Globus pallidus (tissue), 1 donor: ENCODE data around the gene TCP1.
"Not testable (repeated sequence)": the region's sequence is repeated elsewhere in the genome, so short reads cannot be mapped to it uniquely, and the experiment has no call there.

Experiments
- DNase-seq: peaks from one replicate; pipeline ENCODE4 v3.0.0-alpha.2; 2015; ENCODE audit warnings: low spot score

The TCP1 gene

GRCh38 chr6:159739341-159739740 is 50.1 kb downstream of the TCP1 start:
- DNase-seq: no peak

GRCh38 chr6:159736908-159737307 is 52.5 kb downstream of the TCP1 start:
- no peak for DNase-seq

GRCh38 chr6:159733395-159733794 is 56.0 kb downstream of the TCP1 start:
- DNase-seq: not testable (repeated sequence)

GRCh38 chr6:159732550-159732949 is 56.9 kb downstream of the TCP1 start:
- not testable (repeated sequence) for DNase-seq

DNA sequence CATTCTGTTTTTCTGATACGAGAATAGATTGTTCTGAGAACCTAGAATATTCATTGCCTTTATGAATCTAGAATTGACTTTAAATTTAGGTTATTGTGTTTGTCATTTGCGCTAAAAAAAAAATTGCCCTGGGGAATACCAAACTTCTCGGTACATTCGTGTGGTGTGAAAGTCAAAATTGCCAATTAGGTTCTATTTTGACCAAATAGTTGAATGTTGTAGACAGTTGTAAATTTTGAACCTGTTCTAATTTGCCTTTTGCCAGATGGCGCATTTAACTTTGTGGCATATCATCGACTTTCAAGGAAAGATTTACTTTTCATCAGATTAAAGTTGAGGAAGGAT is 59.1 kb downstream of the TCP1 start:
- DNase-seq: no peak

- no peak for DNase-seq
Observed at GRCh38 chr6:159729598-159730331, 59.6 kb downstream of the TCP1 start.

DNA sequence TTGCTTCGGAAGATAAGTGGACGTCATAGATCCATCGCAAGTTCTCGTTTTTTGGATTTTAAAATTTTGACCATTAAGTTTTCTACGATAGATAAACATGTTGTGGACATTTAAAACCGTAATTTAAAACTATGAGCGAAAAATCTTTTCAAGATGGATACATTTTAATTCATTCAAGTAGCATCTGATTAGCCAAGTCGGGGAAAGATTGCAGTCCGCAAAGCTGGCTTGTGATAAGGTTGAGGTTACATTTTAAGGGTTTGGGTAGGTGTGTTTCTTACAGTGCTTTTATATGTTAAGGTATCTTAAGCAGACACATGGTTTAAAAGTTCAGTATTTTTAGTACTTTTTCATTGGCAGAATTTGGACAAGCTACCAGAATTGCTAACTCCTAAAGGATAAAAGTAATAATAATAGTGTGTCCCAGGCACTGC is 60.9 kb downstream of the TCP1 start:
- DNase-seq: no peak
